Progenitor cell of endocrine pancreas (in vitro differentiated cells): ENCODE results near the gene PRSS36. TPM values are rescaled to one million over a fixed set of nuclear protein-coding genes. Genes with fewer than 3 reads are reported as not detected.

ENCODE experiments used
- DNase-seq: peaks from one replicate; pipeline ENCODE4 v3.0.0; 2021; ENCODE audit warnings: low spot score; ENCODE audit not compliant: unreplicated experiment
- H3K27ac Mint-ChIP-seq: 2 replicates; pipeline ENCODE4 v1.8.0; 2021; ENCODE audit warnings: mild to moderate bottlenecking, moderate library complexity, mixed read lengths
- H3K27me3 Mint-ChIP-seq: 2 replicates; pipeline ENCODE4 v1.8.0; 2021; ENCODE audit warnings: mixed read lengths
- H3K36me3 Mint-ChIP-seq: 2 replicates; pipeline ENCODE4 v1.8.0; 2022; ENCODE audit warnings: mixed read lengths; ENCODE audit not compliant: insufficient read depth
- H3K4me1 Mint-ChIP-seq: 2 replicates; pipeline ENCODE4 v1.8.0; 2021; ENCODE audit warnings: low read depth, mixed read lengths
- H3K4me3 Mint-ChIP-seq: 2 replicates; pipeline ENCODE4 v1.8.0; 2021; ENCODE audit warnings: low read depth, mild to moderate bottlenecking, moderate library complexity, mixed read lengths
- H3K9me3 Mint-ChIP-seq: 2 replicates; pipeline ENCODE4 v1.8.0; 2021; ENCODE audit warnings: low read depth, mixed read lengths
- total RNA-seq: library from RNA; stranded (reverse); gene quantifications from 2 replicates; pipeline ENCODE4 v1.2.1, GENCODE V29; 2021
- TF ChIP-seq, protein P1 (sequence below): fragments of 200-600 bp; sonication (generic); IDR thresholded peaks from one replicate; pipeline ENCODE4 v1.5.0; 2021; ENCODE audit warnings: antibody characterized with exemption, mild to moderate bottlenecking; ENCODE audit not compliant: unreplicated experiment

The PRSS36 gene
- total RNA-seq, 1 donor from 2014 or later: 0.65 TPM

DNA sequence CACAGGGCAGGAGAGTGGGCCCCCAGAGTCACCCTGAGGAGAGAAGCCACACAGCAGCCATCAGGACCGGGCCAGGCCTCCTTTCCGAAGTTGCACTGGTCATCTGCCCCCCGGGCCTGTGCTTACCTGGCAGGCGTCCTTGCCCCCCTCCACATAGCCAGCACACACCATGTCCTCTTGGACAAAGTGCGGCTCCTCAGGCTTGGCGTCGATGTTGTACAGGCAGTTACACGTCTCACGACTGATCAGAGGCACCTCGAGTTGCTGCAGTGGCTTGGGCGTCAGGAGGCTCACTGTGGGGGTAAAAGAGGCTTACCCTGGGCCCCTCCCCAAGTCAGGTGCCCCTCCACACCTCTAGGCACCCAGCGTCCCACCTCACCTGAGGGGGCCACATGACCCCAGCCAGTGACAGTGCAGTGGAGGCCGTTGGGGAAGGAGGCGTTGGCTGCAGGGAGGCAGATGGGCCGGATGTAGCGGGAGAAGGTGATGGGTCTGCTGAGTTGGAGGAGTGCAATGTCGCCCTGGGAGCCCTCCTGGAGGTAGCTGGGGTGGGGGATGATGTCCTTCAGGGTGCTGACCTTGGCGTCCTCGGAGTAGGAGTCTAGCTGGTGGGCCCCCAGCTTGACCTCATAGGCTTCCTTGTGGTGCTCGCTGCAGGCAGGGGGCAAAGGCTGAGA lies 17.4 kb downstream of the PRSS36 start:
- TF ChIP-seq, protein P1, sequence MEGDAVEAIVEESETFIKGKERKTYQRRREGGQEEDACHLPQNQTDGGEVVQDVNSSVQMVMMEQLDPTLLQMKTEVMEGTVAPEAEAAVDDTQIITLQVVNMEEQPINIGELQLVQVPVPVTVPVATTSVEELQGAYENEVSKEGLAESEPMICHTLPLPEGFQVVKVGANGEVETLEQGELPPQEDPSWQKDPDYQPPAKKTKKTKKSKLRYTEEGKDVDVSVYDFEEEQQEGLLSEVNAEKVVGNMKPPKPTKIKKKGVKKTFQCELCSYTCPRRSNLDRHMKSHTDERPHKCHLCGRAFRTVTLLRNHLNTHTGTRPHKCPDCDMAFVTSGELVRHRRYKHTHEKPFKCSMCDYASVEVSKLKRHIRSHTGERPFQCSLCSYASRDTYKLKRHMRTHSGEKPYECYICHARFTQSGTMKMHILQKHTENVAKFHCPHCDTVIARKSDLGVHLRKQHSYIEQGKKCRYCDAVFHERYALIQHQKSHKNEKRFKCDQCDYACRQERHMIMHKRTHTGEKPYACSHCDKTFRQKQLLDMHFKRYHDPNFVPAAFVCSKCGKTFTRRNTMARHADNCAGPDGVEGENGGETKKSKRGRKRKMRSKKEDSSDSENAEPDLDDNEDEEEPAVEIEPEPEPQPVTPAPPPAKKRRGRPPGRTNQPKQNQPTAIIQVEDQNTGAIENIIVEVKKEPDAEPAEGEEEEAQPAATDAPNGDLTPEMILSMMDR: no peak
- Mint-ChIP-seq H3K4me3 (no peak overlapping the region), H3K36me3 (peaks cover 15% of the 10 kb centered on the region), H3K27me3 (no peaks in the 10 kb centered on the region), H3K27ac (peak overlapping the region; percentile 10), H3K4me1 (peaks cover 40% of the 10 kb centered on the region), H3K9me3 (no peaks in the 10 kb centered on the region)
- DNase-seq: no peak

- TF ChIP-seq, protein P1: no peak
- H3K9me3 Mint-ChIP-seq: no peaks in the 10 kb centered on the region
- H3K36me3 Mint-ChIP-seq: peaks cover 15% of the 10 kb centered on the region
- H3K27me3 Mint-ChIP-seq: no peaks in the 10 kb centered on the region
- no peak for DNase-seq
- H3K4me3 Mint-ChIP-seq: no peak overlapping the region
- H3K27ac Mint-ChIP-seq: peak overlapping the region; percentile 98
- H3K4me1 Mint-ChIP-seq: peaks cover 40% of the 10 kb centered on the region
Observed at GRCh38 chr16:31131841-31132271, 18.0 kb downstream of the PRSS36 start.

- Mint-ChIP-seq H3K27ac (peak overlapping the region; percentile 98), H3K4me3 (peak overlapping the region; percentile 44), H3K4me1 (peaks cover 40% of the 10 kb centered on the region)
Observed at GRCh38 chr16:31131416-31131815, 18.4 kb downstream of the PRSS36 start.

DNA sequence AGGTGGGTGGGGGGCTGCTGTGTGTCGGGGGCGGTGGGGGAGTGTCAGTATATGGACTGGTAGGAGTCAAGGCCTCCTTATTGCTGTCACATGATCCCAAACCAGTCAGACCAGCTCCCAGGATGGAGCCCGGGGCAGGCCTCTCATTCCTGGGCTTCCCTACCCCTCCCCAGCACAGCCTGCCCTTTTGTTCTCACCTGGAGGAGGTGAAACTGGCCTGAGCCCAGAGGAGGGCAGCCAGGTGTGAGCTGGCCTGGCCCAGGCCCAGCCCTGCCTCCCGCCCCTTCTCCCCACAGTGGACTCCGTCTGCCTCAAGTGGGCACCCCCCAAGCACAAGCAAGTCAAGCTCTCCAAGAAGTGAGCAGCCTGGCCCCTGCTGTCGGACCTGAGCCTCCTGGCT lies 19.0 kb downstream of the PRSS36 start:
- TF ChIP-seq, protein P1: no peak
- Mint-ChIP-seq H3K9me3 (no peaks in the 10 kb centered on the region), H3K4me1 (peaks cover 36% of the 10 kb centered on the region), H3K36me3 (peaks cover 18% of the 10 kb centered on the region), H3K27ac (peak overlapping the region; percentile 98), H3K27me3 (no peaks in the 10 kb centered on the region), H3K4me3 (peak overlapping the region; percentile 44)
- DNase-seq: peak; percentile 53

More at GRCh38 chr16:31131416-31131815, 18.4 kb downstream of the PRSS36 start:
- no peaks in the 10 kb centered on the region for H3K9me3 Mint-ChIP-seq
- peaks cover 15% of the 10 kb centered on the region for H3K36me3 Mint-ChIP-seq
- no peak for DNase-seq
- no peaks in the 10 kb centered on the region for H3K27me3 Mint-ChIP-seq
- TF ChIP-seq, protein P1: no peak

- H3K27ac Mint-ChIP-seq: peak overlapping the region; percentile 98
- H3K36me3 Mint-ChIP-seq: peaks cover 18% of the 10 kb centered on the region
- TF ChIP-seq, protein P1: no peak
- H3K4me3 Mint-ChIP-seq: peak overlapping the region; percentile 38
- H3K9me3 Mint-ChIP-seq: no peaks in the 10 kb centered on the region
- peaks cover 33% of the 10 kb centered on the region for H3K4me1 Mint-ChIP-seq
- DNase-seq: no peak
- H3K27me3 Mint-ChIP-seq: no peaks in the 10 kb centered on the region
Observed at GRCh38 chr16:31130336-31130891, 19.5 kb downstream of the PRSS36 start.
